Measurements from ENCODE around the gene SKIC8. TPM values are rescaled to one million over a fixed set of nuclear protein-coding genes. Genes with fewer than 3 reads are reported as not detected.

SKIC8 gene
- total and polyA plus RNA-seq, 3 donors from 2014 or later, result 82.3 to 135 (median 93.1) TPM

- H3K9me3 ChIP-seq, result no peaks in the 10 kb centered on the region
- WGBS, 2 donors, result 82 to 86% methylated on average over 17 to 19 of the region's 19 CpGs
- TF ChIP-seq POLR2A (IDR thresholded peaks at IDR 0.05), result no peak
- no peak for TF ChIP-seq CTCF (IDR thresholded peaks at IDR 0.05)
- no peak overlapping the region for H3K27ac ChIP-seq
- no peak overlapping the region for H3K4me3 ChIP-seq
- no peaks in the 10 kb centered on the region for H3K36me3 ChIP-seq (ENCODE audit: low read depth, missing control alignments)
- intact Hi-C loops (cut with DNase I; ENCODE audit: low total_unique reads), result no loop called here
- no peaks in the 10 kb centered on the region for H3K4me1 ChIP-seq
- DNase-seq, result no peak
- H3K27me3 ChIP-seq, result no peaks in the 10 kb centered on the region
Observed at GRCh38 chr15:78322724-78323521, 23.5 kb upstream of the SKIC8 start.

GRCh38 chr15:78322243-78322642 is 22.8 kb upstream of the SKIC8 start:
- Histone ChIP-seq H3K4me1 (no peaks in the 10 kb centered on the region), H3K4me3 (no peak overlapping the region), H3K27ac (no peak overlapping the region), H3K27me3 (no peaks in the 10 kb centered on the region), H3K9me3 (no peaks in the 10 kb centered on the region), H3K36me3 (ENCODE audit: low read depth, missing control alignments) (no peaks in the 10 kb centered on the region)
- 82 to 97% methylated on average over 7 to 15 of the region's 15 CpGs for WGBS, 2 donors
- intact Hi-C loops (cut with DNase I; ENCODE audit: low total_unique reads), result no loop called here
- TF ChIP-seq POLR2A (IDR thresholded peaks at IDR 0.05) (no peak), CTCF (IDR thresholded peaks at IDR 0.05) (no peak)
- DNase-seq, result no peak

- no peaks in the 10 kb centered on the region for H3K27me3 ChIP-seq
- H3K9me3 ChIP-seq, result no peaks in the 10 kb centered on the region
- no peak for DNase-seq
- H3K4me1 ChIP-seq, result no peaks in the 10 kb centered on the region
- no peak overlapping the region for H3K4me3 ChIP-seq
- no peak overlapping the region for H3K27ac ChIP-seq
- no peak for TF ChIP-seq POLR2A (IDR thresholded peaks at IDR 0.05)
- intact Hi-C loops (cut with DNase I; ENCODE audit: low total_unique reads), result no loop called here
- 90% methylated on average over 4 of the region's 4 CpGs for WGBS, 2 donors
- no peaks in the 10 kb centered on the region for H3K36me3 ChIP-seq (ENCODE audit: low read depth, missing control alignments)
Observed at GRCh38 chr15:78321786-78322185, 22.4 kb upstream of the SKIC8 start.

GRCh38 chr15:78321041-78321570 is 21.7 kb upstream of the SKIC8 start:
- Histone ChIP-seq H3K9me3 (no peaks in the 10 kb centered on the region), H3K36me3 (ENCODE audit: low read depth, missing control alignments) (no peaks in the 10 kb centered on the region), H3K4me3 (no peak overlapping the region), H3K27me3 (no peaks in the 10 kb centered on the region), H3K4me1 (no peaks in the 10 kb centered on the region), H3K27ac (no peak overlapping the region)
- DNase-seq, result no peak
- WGBS, 2 donors, result 75 to 97% methylated on average over 6 to 17 of the region's 17 CpGs
- no peak for TF ChIP-seq CTCF (IDR thresholded peaks at IDR 0.05)
- TF ChIP-seq POLR2A (IDR thresholded peaks at IDR 0.05), result no peak
- intact Hi-C loops (cut with DNase I; ENCODE audit: low total_unique reads), result no loop called here

GRCh38 chr15:78320183-78320582 is 20.8 kb upstream of the SKIC8 start:
- Histone ChIP-seq H3K4me1 (no peaks in the 10 kb centered on the region), H3K36me3 (ENCODE audit: low read depth, missing control alignments) (no peaks in the 10 kb centered on the region), H3K27ac (no peak overlapping the region), H3K27me3 (no peaks in the 10 kb centered on the region), H3K9me3 (no peaks in the 10 kb centered on the region), H3K4me3 (no peak overlapping the region)
- WGBS, 2 donors, result 40 to 92% methylated on average over 1 to 5 of the region's 5 CpGs
- no peak for DNase-seq
- no peak for TF ChIP-seq POLR2A (IDR thresholded peaks at IDR 0.05)
- TF ChIP-seq CTCF (IDR thresholded peaks at IDR 0.05), result no peak
- intact Hi-C loops (cut with DNase I; ENCODE audit: low total_unique reads), result no loop called here
